ENCODE data around the gene GTPBP1.

Gene GTPBP1

DNA sequence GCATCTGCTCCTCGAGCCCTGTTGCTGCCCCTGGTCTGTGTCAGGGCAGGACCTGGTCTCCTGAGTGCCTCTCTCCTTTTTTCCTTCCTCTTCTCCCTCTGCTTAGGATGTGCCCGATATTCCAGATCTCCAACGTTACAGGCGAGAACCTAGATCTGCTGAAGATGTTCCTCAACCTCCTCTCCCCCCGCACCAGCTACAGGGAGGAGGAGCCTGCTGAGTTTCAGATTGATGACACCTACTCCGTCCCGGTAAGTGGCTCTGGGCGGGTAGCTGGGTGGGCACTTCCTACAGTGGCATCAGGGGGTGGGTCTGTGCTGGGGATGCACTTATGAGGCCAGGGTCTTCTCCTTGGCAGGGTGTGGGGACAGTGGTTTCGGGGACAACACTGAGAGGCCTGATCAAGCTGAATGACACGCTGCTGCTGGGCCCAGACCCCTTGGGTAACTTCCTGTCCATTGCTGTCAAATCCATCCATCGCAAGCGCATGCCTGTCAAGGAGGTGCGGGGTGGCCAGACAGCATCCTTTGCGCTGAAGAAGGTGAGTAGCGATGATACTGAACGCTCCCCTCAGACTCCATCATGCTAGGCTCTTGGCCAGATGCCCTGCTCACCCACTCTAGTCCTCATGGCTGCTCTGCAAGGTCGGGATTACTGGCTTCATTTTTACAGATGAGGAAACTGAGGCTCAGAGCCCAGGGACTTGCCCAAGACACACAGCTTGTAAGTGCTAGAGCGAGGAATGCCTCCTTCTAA, 20.3 kb downstream of the GTPBP1 start:
- DNase-seq (ENCODE audit: low spot score) = no peak
- TF ChIP-seq, protein P1, sequence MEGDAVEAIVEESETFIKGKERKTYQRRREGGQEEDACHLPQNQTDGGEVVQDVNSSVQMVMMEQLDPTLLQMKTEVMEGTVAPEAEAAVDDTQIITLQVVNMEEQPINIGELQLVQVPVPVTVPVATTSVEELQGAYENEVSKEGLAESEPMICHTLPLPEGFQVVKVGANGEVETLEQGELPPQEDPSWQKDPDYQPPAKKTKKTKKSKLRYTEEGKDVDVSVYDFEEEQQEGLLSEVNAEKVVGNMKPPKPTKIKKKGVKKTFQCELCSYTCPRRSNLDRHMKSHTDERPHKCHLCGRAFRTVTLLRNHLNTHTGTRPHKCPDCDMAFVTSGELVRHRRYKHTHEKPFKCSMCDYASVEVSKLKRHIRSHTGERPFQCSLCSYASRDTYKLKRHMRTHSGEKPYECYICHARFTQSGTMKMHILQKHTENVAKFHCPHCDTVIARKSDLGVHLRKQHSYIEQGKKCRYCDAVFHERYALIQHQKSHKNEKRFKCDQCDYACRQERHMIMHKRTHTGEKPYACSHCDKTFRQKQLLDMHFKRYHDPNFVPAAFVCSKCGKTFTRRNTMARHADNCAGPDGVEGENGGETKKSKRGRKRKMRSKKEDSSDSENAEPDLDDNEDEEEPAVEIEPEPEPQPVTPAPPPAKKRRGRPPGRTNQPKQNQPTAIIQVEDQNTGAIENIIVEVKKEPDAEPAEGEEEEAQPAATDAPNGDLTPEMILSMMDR (IDR thresholded peaks at IDR 0.05; ENCODE audit: extremely low read depth, missing control alignments) = no peak

DNA sequence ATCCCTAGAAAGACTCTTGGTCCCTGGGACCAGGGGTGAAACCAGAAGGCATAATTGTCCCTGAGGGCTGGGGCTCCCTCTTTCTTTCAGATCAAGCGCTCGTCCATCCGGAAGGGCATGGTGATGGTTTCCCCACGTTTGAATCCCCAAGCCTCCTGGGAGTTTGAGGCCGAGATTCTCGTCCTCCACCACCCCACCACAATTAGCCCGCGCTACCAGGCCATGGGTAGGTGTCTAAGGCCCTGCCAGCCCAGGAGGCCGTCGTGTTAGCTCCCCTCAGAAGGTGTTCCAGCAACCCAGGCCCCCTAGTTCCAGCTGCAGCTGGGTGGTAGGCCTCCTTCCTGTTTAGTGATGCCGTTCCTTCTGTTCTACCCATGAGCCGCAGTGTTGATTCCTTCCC, 21.4 kb downstream of the GTPBP1 start:
- DNase-seq (ENCODE audit: low spot score) = no peak
- TF ChIP-seq, protein P1 (IDR thresholded peaks at IDR 0.05; ENCODE audit: extremely low read depth, missing control alignments) = no peak

GRCh38 chr22:38727530-38728451, 22.0 kb downstream of the GTPBP1 start:
- TF ChIP-seq, protein P1 (IDR thresholded peaks at IDR 0.05; ENCODE audit: extremely low read depth, missing control alignments) = no peak

GRCh38 chr22:38728871-38729796, 23.4 kb downstream of the GTPBP1 start:
- no peak for DNase-seq (ENCODE audit: low spot score)
- TF ChIP-seq, protein P1 (IDR thresholded peaks at IDR 0.05; ENCODE audit: extremely low read depth, missing control alignments) = no peak

More at GRCh38 chr22:38727530-38728451, 22.0 kb downstream of the GTPBP1 start:
- no peak for DNase-seq (ENCODE audit: low spot score)

- DNase-seq (ENCODE audit: low spot score) = no peak
- TF ChIP-seq, protein P1 (IDR thresholded peaks at IDR 0.05; ENCODE audit: extremely low read depth, missing control alignments) = no peak
These were observed 24.2 kb downstream of the GTPBP1 start for GRCh38 chr22:38729946-38730345.

- TF ChIP-seq, protein P1 (IDR thresholded peaks at IDR 0.05; ENCODE audit: extremely low read depth, missing control alignments) = no peak
These were observed 24.7 kb downstream of the GTPBP1 start for GRCh38 chr22:38730411-38730871.

More at GRCh38 chr22:38730411-38730871, 24.7 kb downstream of the GTPBP1 start:
- DNase-seq (ENCODE audit: low spot score) = no peak
